ENCODE results near the gene GJB4.

- no peak for TF ChIP-seq POLR2A (IDR thresholded peaks at IDR 0.05; ENCODE audit: low read depth, low read length)
- TF ChIP-seq POLR2AphosphoS5 (IDR thresholded peaks at IDR 0.05; ENCODE audit: low read depth, low read length), result no peak
- TF ChIP-seq TAF1 (IDR thresholded peaks at IDR 0.05; ENCODE audit: low read depth, low read length), result no peak
- no peak for TF ChIP-seq POU2F2 (IDR thresholded peaks at IDR 0.05; ENCODE audit: low read depth, low read length)
Observed at GRCh38 chr1:34715139-34715538, 44.4 kb upstream of the GJB4 start.

Data from GM12891 (cell line).